ENCODE results near the gene DENND2C.

The DENND2C gene

DNA sequence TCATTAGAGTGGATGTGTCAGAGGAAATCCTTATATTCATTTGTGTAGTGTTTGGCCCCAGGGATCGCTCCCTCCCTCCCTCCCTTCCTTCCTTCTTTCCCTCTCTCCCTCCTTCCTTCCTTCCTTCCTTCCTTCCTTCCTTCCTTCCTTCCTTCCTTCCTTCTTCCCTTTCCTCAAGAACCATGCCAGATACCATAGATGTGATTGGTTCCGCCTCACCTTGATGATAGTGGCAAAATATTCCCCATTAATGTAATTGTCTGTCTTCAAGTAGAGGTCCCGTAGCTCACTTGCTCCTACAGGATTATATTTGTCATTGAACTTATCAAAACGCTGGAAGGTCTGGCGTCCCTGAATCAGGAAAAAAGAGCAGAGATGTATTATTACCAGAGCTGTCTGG is 7.8 kb upstream of the DENND2C start:
- no peak for DNase-seq

- DNase-seq = no peak
Observed at GRCh38 chr1:114676115-114676514, 6.3 kb upstream of the DENND2C start.

GRCh38 chr1:114671939-114672275 is 2.1 kb upstream of the DENND2C start:
- no peak for DNase-seq

DNA sequence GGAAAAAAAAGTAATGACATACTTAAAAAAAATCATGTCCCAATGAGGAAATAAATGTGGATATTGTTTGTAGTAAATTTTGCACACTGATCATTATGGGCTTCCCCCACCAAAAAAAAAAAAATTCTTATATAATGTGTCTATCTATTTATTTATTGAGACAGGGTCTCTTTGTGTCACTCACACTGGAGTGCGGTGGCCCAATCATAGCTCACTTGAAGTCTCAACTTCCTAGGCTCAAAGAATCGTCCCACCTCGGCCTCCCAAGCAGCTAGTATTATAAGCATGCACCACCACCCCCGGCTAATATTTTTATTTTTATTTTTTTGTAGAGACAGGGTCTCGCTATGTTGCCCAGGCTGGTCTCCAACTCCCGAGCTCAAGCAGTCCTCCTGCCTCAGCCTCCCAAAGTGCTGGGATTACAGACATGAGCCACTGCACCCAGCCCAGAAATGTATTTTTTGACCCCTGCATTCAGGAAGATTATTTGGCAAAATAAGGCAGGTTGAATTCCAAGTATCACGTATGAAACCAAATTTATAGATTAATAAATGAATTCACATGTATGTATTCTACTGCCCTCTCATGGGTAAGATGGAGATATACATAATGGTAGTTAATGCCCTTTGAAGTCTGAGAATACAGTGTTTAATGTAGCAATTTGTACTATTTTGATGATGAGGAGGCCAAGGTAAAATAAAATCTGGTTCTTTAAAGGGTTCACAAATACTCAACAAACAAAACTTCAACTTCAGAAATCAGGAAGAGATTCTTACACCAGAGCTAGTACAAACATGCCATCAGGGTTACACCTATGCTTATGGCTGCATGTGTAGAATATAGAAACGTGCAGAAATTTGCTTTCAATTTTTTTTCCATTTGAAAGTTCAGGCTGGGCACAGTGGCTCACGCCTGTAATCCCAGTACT is 1.4 kb upstream of the DENND2C start:
- DNase-seq = no peak

DNA sequence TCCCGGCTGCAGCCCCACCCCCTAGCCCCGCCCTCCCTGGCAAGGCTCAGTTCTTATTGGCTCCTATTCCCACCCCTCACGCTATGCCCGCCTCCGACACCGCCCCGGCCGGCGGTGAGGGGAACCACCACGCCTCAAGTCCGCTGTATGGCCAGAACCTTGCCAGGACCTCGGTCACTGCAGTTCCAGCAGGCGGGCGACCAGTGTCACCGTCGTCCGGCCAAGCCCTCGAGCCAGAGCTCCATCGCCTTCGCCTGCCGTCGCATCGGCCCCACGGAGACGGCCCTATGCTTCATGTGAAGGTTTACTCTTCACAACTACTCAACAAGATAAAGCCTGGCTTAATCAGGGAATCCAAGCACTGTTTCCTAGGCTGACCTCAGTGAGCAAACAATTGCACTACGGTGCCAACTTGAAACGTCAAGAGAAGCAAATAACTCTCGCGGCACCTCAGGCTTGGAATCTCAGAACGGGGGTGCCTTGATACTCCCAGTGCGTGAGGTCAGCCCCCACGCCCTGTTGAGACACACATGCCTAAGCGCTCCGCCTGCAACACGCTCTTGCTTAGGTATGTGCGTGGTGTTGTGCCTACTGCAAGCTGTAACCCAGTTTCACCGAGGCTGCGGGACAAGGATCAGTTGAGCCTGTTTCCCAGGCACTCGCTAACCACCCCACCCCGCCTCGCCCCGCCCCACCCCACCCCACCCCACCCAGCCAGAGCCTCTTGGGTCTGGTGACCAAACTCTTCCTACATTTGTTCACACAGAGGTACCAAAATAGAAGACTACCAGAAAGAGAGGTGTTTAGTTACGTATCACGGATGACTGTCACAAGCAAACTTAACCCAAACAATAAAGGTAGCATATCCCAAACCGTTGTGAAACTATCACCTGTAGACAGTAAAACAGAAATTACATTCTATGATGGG is 498 bp upstream of the DENND2C start:
- peak; percentile 26 for DNase-seq

DNA sequence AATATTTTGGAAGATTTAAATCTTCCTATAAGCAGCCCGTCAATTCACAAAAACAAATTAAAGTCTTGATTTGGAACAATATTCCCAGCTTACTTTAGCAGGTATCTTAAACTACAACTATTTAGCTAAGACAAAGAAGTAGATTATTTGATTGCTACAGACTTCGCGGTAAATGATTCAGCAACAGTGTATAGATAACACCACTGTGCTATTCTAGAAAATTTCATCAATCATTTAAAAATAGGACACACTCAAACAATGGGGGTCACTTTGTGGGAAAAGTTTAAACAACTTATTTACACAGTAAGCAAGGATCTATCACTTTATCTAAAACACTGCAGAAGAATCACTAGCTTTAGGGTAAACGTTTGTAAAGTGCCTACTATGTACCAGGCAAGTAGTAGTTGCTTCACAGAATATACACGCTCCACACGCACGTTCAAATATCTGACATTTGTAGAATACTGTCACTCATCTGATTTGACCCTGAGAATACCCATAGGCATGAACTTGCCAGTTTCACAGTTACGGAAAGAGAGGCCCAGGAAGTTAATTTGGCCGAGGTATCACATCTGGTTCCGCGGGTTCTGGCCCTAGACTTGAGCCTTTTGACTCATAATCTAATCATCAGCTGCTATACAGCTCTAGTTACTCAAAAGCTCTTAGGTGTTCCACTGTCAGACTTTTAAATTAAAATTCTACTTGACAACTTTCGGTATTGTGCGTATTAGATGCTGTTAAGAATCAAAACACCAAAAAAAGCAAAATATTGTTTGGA is 876 bp downstream of the DENND2C start:
- DNase-seq = no peak

DNA sequence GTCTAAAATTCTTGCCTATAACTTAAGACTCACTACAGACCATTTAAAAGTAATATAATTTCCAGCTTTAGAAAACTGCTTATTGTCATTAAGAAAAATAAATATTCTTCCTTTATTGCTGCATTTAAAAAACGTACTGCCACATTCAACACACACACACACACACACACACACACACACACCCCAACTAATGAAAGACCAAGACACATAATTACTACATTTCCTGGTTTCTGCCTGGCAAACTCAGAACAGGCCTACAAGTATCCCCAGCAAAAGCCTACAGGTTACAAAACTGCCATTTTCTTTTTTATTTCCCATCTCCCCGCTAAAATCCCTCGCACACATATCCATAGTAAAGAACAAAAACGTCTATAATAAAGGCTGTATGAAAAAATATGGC is 1.5 kb downstream of the DENND2C start:
- no peak for DNase-seq

GRCh38 chr1:114666954-114667353 is 2.9 kb downstream of the DENND2C start:
- no peak for DNase-seq

- DNase-seq = no peak
Observed at GRCh38 chr1:114660238-114660637, 9.6 kb downstream of the DENND2C start.

- DNase-seq = no peak
Observed at GRCh38 chr1:114651893-114652292, 18.0 kb downstream of the DENND2C start.

- DNase-seq = no peak
Observed at GRCh38 chr1:114648503-114648902, 21.3 kb downstream of the DENND2C start.

DNA sequence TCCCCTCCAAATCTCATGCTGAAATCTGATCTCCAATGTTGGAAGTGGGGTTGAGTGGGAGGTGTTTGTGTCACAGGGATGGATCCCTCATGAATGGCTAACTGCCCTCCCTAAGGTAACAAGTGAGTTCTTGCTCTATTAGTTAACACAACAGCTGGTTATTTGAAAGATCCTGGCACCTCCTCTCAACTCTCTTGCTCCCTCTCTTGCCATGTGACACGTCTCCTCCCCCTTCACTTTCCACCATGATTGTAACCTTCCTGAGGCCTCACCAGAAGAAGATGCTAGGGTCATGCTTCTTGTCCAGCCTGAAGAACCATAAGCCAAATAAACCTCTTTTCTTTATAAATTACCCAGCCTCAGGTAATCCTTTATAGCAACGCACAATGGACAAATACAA is 28.5 kb downstream of the DENND2C start:
- DNase-seq = no peak

DNA sequence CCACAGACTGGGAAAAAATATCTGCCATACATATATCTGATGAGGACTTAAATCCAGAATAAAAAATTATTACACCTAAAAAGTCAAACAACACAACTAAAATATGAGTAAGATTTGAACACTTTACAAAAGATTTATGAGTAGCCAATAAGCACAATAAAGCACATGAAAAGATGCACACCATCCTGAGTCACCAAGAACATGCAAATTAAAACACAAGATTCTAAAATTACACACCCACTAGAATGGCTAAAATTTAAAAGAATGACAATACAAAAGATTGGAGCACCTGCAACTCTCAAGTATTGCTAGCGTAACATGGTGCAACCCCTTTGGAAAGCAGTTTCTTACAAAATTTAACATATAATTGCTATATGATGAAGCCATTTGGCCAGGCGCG is 30.9 kb downstream of the DENND2C start:
- DNase-seq = no peak

DNA sequence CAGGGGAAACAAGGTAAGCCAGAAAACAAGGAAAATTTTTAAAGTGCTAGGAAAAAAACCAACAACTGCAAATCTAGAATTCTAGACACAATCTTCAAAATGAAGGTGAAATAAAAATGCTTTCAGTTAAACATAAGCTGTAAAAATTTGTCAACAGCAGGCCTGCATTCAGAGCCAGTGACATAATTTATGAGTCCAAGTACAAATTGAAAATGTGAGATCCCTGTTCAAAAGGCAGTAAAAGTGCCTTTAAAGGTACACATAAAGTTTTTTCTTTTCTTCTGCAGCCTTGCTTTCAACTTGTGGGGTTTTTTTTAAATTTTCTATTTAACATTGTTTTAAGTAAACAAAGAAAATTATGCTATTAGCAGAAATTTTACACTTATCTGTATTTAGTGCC is 37.4 kb downstream of the DENND2C start:
- DNase-seq = no peak

DNA sequence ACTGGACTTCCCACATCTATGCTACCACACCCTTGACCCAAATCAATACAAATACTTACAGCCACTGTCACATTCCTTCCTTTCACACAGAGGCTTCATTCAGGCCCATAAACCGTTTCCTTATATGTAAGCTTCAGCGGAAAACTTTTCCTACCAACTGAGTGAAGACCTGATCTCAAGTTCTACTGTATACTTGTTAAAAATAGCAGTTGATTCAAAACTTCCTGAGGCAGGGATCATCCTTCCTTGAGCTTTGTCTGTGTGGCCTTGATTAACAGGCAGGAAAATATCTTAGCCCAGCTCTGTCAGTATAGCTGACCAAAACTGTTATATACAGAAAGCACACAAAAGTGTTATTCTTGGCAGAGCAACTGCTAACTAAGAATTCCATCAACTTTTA is 42.7 kb downstream of the DENND2C start:
- no peak for DNase-seq

- DNase-seq = no peak
Observed at GRCh38 chr1:114623364-114623763, 46.5 kb downstream of the DENND2C start.

- DNase-seq = no peak
Observed at GRCh38 chr1:114620419-114620818, 49.4 kb downstream of the DENND2C start.

DNA sequence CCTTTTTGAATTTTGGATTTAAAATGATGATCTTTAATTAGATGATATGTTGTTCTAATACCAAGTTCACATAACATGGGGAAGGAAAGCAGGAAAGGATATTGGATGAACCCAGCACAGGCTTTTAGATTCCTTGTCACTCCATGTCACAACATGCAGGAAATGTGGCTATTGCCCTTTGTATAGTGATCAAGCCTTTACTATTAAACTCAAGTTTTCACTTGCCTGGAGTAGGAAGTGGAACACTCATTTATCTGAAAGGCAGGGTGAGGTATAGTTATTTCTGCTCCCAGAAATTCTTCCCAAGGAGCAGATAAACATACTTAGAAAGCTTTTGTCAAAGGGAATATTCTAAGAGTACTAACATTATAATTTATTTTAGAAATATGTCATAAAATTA is 51.2 kb downstream of the DENND2C start:
- no peak for DNase-seq

DNA sequence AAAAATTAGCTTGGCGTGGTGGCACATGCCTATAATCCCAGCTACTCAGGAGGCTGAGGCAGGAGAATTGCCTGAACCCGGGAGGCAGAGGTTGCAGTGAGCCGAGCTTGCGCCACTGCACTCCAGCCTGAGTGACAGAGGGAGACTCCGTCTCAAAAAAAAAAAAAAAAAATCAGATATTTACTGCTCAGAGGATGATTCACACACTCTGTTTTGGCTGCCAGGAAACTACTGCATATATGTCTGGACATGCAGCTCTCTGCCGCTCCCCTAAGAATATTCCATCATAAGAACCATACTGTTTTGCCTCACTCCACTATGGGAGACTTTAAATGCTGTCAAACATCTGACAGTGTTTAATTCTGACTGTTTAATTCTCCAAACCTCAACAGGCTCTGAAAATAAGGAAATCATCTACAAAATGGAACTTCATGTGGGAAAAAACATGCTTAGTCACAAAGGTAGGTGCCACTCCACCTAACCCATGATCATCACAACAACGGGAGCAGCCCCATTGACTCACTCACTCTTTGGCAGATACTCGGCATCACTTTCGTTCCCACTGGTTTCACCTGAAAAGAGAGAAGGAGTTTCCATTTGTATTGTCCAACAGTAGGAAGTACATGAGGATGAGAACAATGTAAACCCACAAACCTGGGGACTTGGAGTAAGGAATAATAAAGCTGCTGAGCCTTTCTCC is 59.2 kb downstream of the DENND2C start:
- no peak for DNase-seq

GRCh38 chr1:114609826-114610225 is 60.0 kb downstream of the DENND2C start:
- DNase-seq = no peak

- DNase-seq = no peak
Observed at GRCh38 chr1:114609026-114609425, 60.8 kb downstream of the DENND2C start.

DNA sequence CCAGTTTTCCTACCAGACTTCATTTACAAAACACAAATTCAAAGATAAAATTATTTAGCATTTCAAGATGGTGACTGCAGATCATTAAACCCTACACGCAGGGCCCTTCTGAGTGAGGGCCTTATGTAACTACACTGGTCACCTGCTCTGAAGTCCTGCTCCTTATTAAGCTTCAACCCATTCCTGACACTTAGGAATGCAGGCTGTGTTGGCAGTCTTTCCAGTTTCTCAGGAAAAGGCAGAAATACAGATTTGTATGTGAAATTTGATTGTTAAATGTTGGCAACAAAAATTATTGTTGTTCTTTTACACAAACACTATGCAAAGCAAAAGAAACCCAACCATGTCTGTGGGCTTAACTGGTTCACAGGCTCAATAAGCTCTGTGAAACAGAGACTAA is 62.6 kb downstream of the DENND2C start:
- DNase-seq = no peak

DNA sequence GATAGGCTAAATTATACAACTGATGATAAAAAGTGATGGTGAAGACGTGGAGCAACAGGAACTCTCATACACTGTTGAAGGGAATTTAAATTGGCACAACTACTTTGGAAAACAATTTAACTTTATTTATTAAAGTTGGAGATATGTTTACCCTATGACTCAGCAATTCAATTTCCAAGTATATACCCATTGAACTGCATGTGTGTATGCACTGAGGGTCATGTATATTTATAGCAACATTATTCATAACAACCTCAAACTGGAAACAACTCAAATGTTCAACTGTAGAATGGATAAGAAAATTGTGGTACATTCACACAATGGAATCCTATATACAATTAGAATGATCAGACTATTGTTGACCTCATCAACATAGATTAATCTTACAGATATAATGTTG is 71.9 kb downstream of the DENND2C start:
- DNase-seq = no peak

Measured in NK-92 treated with Interleukin-12 subunit alpha and Interleukin-12 subunit beta, amount 100 ng/mL, for 24 hours (cell line).